GM18907 (cell line): ENCODE measurements around the gene ABCA6.
A peak's percentile ranks its signal among the peaks of the same experiment; 100 is the strongest.

ENCODE experiments used
- ATAC-seq: cut with Tn5 transposase; IDR thresholded peaks from one replicate; pipeline ENCODE4 v1.9.1; 2021; ENCODE audit warnings: mild to moderate bottlenecking, moderate library complexity; ENCODE audit not compliant: unreplicated experiment

Gene ABCA6

GRCh38 chr17:69142175-69142802, 594 bp upstream of the ABCA6 start:
- ATAC-seq = no peak

GRCh38 chr17:69134112-69134511, 7.6 kb downstream of the ABCA6 start:
- no peak for ATAC-seq

- ATAC-seq = no peak
Measured at GRCh38 chr17:69130627-69131296, 10.9 kb downstream of the ABCA6 start.

GRCh38 chr17:69123626-69124025, 18.1 kb downstream of the ABCA6 start:
- no peak for ATAC-seq

GRCh38 chr17:69122065-69122464, 19.6 kb downstream of the ABCA6 start:
- no peak for ATAC-seq

GRCh38 chr17:69117855-69118784, 23.6 kb downstream of the ABCA6 start:
- ATAC-seq = peak; percentile 47

- no peak for ATAC-seq
Measured at GRCh38 chr17:69111794-69112193, 29.9 kb downstream of the ABCA6 start.

GRCh38 chr17:69105907-69106730, 35.6 kb downstream of the ABCA6 start:
- no peak for ATAC-seq

- no peak for ATAC-seq
Measured at GRCh38 chr17:69103557-69104233, 38.0 kb downstream of the ABCA6 start.

- no peak for ATAC-seq
Measured at GRCh38 chr17:69098625-69099024, 43.1 kb downstream of the ABCA6 start.

- ATAC-seq = no peak
Measured at GRCh38 chr17:69096541-69096940, 45.2 kb downstream of the ABCA6 start.

- ATAC-seq = no peak
Measured at GRCh38 chr17:69093995-69094394, 47.7 kb downstream of the ABCA6 start.

- ATAC-seq = no peak
Measured at GRCh38 chr17:69093279-69093789, 48.4 kb downstream of the ABCA6 start.

GRCh38 chr17:69090365-69090764, 51.3 kb downstream of the ABCA6 start:
- no peak for ATAC-seq

GRCh38 chr17:69088643-69089200, 53.0 kb downstream of the ABCA6 start:
- no peak for ATAC-seq

- ATAC-seq = no peak
Measured at GRCh38 chr17:69086641-69087040, 55.1 kb downstream of the ABCA6 start.

- no peak for ATAC-seq
Measured at GRCh38 chr17:69084911-69085310, 56.8 kb downstream of the ABCA6 start.

GRCh38 chr17:69082696-69083095, 59.0 kb downstream of the ABCA6 start:
- ATAC-seq = no peak

GRCh38 chr17:69078864-69079263, 62.8 kb downstream of the ABCA6 start:
- ATAC-seq = no peak

- no peak for ATAC-seq
Measured at GRCh38 chr17:69075823-69076222, 65.9 kb downstream of the ABCA6 start.
